NCI-H748 (cell line): ENCODE data around the gene TPM1.
A peak's percentile ranks its signal among the peaks of the same experiment; 100 is the strongest.
"Not testable (repeated sequence)": the region's sequence is repeated elsewhere in the genome, so short reads cannot be mapped to it uniquely, and the experiment has no call there.

Source experiments
- DNase-seq: peaks from one replicate; lab custom pipeline; 2025; ENCODE audit not compliant: unreplicated experiment; lab: John Stamatoyannopoulos, UW

TPM1 gene

DNA sequence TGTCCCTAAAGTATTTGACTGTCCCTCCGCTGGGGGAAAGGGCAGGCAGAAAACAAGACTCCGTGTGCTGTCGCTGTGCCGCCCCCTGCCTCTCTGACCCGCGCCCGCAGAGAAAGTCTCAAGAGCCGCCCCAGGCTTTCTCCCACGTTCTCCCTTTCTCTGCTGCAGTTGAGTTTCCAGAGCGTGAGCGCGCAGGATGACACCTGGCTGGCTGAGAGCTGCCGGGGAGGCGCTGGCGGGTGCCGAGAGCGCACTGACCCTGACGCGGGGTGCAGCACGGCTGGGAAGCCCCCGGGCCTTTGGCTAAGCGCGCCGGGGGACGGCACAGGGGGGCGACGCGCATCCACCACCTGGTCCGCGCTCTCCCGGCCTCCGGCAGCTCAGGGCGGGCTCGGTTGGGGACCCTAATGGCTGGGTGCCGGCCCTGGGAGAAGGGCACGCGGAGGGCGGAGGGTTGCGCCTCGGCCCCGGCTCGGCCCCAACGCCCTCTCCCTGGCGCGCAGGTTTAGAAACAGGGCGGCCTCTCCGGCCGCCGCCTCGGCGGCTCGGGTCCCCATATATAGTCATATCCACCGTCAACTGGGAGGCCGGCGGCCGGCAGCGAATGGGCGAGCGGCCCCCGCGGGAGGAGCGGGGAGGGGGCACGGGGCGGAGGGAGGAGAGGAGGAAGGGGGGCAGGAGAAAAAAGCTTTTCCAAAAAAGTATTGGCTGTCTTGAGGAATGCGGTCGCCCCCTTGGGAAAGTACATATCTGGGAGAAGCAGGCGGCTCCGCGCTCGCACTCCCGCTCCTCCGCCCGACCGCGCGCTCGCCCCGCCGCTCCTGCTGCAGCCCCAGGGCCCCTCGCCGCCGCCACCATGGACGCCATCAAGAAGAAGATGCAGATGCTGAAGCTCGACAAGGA, at the start of gene TPM1:
Gene TPM1, plus strand, starts transcription at position 774 of the 903 bp plus-strand sequence. Its CDS starts 83 bp downstream, at position 857.
- peak; percentile 39 for DNase-seq

DNA sequence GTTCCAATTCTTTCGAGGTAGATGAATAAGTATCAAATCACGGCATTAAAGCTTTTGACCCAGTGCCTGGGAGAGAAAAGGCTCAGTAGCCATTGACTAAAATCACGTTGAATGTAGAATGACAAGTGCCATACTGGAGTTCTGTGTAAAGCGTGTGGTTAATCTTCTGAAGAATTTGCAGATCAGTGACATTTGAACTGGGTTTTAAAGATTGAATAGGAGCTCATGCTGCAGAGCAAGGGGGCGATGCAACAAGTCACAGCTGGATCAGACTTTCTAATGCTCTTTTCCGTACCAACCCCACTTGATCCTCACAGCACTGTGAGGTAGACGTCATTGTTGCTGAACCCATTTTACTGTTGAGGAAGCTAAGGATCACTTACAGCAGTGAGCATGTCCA, 49.5 kb upstream of the TPM1 start:
- no peak for DNase-seq

GRCh38 chr15:62993632-62994031, 48.9 kb upstream of the TPM1 start:
- DNase-seq, result not testable (repeated sequence)

DNA sequence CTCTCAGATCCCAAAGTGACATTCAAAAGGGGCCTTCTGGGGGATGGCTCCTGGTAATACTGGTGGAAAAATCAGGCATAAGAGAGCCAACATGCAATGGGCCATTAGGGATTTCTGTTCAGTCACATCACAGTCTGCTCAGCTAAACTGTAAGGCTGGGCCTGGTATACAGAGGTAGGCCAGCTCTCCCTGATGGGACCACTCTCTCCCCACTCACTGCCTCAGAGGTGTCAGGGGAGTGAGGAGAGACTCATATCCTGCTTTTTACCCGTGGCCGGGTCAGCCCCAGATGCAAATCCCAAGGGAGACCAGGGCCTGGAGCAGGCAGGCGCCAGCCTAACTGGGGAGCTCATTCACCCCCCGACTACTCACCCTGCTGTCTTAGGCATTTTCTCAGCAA, 48.1 kb upstream of the TPM1 start:
- DNase-seq, result no peak

GRCh38 chr15:62994975-62995681, 47.4 kb upstream of the TPM1 start:
- DNase-seq, result no peak

DNA sequence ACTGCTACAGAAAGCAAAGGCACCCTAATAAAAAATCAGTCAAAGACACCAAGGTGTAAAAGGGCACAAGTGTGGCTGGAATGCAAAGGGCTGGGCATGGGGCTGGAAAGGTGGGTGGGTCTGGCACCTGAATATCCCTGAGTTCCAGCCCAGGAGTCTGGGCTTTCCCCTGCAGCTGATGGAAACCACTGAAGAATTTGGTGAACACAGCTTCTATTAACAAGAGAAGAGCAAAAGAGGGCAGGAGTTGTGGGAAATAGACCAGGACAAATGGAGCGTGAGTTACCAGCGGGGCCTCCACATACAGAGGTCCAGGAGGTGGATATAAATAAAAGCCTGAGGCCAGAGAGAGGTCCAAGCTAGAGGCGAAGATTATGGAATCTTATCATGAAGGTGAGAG, 45.1 kb upstream of the TPM1 start:
- no peak for DNase-seq

DNA sequence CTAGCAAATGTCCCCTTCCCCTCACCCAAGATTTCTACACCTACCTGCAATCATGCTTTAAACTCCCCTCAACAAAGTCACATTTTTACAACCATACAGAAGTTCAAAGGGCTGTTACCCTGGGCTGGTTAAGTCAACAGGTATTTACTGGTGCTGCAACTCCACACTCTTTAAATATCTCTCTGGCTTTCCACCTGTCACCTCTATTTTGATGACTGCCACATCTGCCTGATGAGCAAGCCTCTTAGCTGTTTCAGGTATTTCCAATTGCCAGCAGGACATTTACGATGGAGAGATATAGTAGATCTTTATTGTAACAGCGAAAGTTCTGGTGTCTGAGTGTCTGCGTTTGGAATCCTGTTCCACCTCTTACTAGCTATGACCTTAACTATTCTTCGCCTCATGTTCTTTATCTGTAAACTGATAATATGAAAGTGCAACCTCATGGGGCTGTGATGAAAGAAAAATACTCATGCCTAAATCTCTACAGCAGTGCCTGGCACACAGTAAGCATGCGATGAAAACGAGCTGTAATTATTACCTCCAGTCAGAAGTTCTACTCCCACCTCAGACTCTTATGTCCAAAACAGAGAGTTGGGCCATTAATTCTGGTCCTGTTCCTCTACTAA, 44.2 kb upstream of the TPM1 start:
- no peak for DNase-seq

DNA sequence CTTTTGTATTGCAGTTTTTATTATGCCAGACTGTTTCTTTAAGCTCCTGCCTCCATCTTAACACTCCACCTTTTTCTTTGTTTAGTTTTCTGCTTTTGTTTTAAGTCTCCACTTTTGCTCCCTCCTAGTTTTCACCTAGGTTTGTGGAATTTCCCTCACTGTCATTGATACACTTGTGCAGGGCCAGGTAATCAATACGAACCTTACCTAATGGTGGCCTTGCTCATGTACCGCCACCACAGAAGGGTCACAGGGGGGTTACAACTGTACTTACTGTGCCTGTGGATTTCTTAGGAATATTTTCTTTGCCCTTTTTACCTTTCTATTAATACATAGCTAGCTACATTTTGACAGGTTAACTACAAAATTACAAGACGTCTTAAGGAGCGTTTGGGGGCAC, 43.4 kb upstream of the TPM1 start:
- DNase-seq, result no peak

- no peak for DNase-seq
Observed at GRCh38 chr15:62999923-63000561, 42.5 kb upstream of the TPM1 start.

DNA sequence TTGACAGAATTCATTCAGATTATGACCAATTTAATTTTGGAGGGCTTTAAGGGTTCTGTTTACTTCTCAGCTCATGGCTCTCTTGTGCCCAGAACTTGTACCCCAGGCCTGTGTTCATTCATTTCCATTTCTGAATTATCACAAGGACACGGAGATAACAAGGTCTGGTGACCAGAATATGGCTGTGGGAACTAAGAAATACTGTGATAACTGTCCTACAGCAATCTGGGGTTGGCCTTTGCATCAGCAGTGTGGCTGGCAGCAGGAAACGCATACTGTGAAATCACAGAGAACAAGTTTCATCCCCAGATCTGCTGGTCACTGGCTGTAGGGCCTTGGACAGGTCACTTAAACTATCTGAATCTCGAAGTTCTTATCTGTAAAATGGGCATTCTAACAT, 41.8 kb upstream of the TPM1 start:
- DNase-seq, result no peak

DNA sequence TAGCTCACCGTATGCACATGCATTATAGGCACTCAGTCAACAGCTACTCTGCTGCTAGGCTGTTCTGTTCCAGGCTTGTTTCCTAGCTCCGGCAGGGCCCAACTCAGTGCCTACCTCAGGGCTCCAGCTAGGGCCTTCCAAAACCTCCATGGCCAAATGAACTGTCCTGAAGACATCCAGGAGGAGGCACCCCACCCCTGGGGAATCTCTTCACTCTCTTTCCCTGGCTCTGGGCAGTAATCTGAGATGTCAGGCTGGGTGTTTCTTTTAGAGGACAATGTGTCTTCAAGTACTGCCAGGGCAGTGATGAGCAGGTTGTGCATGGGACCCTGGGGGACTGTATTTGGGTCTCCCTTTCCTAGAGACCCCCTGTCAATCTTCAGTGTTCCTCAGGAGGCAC, 38.3 kb upstream of the TPM1 start:
- DNase-seq, result no peak

DNA sequence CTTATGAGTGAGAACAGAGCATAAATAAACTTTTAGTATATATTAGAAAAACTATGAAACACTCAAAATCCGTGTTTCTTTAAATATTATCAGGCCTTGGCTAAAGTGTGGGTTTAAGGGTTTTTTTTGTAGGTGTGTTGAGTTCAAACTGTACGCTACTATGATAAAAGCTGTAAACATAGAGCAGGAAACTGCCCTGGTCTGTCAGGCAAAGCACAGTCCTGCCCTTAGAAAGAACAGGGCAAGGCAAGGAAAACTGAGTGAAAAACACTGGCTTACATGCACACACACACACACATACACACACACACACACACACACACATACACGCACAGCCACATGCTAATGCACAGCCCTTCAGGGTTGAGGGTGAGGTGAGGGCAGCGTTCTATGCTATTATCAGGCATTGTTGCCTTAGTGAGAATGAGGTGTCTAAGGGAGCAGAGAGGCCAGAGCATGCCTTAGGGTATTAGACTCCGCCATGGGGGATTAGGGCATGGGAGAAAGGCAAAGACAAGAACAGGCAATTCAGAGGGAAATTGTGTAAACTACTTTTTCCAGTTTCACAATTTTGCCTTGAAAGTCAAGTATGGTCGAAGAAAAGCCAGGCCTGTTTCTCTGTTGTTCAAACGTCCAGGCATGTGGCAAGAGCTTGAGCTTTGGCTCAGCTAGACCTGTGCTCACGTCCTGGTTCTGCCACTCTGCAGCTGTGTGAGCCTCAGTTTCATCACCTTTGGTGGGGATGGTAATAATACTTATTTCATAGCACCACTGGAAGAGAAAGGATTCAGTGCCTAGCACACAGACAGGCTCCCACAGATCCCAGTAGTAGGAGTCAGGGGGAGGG, 36.3 kb upstream of the TPM1 start:
- no peak for DNase-seq

DNA sequence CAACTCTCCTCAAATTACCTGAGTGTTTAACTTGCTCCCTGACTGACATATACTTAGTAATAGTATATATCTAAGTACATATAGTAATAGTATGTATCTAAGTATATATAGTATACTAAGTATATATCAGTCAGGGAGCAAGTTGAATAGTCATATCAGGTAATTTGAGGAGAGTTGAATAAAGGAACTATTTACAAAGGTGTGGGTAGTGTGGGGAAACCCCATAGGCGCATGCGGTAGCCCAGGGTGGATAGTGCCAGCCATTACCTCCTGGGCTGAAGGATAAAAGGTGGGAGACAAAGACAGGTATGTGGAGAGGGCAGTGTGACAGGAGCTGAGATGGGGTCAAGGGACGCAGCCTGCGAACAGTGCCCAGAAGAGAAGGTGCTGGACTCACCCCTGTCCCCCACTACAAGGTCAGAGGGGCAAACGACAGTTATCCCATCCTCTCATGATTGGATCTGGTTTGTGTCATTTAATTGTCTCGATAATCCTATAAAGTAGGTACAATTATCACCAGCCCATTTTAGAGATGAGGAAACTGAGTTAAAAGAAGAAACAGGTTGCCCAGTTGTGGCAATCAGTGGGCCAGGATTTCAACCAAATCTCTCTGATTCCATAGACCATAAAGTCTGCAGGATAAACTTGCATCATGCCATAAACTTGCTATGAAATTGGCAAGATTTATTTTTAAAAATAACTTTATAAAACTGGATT, 34.1 kb upstream of the TPM1 start:
- DNase-seq, result no peak

DNA sequence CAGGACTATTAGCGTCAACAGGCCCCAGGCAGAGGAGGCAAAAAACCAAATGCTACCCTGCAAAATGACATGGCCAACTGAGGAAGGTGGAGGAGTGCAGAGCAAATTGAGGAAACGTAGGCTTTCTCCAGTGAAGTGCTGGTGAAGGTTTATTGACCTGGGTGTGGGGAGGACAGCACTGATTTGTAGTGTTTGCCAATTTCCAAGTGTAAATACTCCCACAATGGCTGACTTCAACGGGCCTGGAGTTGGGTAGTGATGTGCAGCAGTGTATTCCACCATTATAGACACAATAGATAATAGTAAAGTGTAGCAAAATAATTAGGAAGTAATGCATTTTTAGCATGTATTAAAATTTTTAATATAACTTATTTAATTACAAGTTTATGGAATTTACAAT, 32.2 kb upstream of the TPM1 start:
- no peak for DNase-seq

DNA sequence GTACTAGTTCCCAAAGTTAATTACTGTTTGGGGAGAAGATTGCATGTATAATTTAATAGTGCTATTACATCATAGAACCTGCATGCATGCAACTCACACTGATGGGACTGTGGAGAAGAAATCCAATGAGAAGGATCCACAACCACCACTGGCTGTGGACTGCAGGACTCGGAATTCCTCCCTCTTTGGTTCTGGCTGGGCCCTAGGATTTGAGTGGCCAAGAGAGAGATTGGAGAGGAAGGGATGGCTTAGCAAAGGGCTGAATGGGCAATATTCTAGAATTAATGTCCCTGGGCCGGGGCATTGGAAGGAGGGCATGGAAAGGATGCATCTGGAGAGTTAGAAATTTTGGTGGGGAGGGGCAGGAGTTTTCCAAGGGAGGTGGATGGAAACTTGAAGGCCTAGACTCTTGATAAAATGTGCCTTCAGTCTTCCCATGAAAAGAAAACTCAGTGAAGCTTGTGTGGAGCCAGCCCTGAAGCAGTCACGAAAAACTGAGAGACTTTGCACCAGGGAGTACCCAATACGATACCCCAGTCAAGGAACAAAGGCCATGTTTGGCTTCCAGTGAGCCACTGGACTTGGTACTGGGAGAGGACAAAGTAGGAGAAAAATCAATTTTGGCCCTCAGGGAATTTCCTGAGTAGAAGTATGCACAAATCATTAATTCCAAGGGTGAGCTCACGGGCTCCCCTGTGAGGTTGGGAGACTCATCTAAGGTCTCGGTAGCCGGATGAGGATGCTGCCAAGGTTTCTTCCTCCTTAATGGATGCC, 31.4 kb upstream of the TPM1 start:
- DNase-seq, result no peak

GRCh38 chr15:63012444-63012843, 30.1 kb upstream of the TPM1 start:
- no peak for DNase-seq

DNA sequence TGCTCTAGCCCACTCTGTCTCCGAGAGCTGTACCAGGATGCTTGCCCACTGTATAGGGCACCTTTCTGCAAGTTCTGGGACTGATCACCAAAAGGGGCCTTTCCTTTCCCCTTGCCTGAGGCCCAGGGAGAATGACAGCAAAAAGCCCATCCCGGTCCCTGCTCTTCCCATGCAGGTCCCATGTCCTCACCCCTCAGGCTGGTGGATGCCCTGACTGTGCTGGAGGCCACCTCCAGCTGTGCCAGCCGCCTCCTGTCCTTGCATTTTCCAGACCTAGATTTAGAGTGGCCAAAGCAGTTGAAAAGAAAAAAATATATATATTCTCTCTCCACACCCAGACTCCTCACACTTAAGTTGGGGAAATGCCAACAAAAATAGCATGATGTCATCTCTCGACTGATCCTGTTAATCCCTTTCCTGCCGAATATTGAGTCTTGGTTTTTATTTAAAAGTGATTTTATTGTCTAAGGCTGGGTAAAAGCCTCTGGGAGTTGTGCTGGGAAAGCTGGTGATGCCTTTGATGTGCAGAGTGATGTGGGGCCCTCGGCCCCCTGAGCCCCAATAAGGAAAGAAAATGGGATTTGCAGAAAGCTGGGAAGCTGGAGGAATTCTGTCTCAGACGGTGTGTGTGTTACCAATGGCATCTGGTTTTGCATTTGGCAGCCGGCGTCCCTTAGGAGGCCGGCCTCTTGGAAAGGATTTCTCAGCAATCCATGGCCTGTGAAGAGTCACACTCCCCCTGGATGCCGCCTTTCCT, 29.3 kb upstream of the TPM1 start:
- no peak for DNase-seq

DNA sequence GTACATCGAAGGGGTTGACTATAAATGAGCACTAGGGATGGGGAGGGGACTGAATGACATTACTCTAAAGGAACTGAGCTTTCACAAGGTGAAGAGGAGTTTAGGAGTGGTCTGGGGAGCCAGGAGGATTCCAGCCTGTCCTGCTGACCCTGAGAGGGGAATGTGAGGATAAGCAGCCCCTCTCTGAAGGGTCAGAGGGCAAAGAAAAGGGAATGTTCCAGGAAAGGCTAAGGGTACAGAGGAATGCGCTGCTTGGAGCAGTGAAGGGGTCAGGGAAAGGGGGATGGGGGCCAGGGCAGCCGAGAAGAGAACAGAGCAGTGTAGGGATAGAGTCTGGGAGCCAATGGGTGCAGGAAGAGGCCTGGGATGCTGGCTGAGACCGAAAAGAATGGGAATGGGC, 28.0 kb upstream of the TPM1 start:
- DNase-seq, result no peak
